Raji (cell line): Measurements from ENCODE around the gene QSER1.
A peak's percentile ranks its signal among the peaks of the same experiment; 100 is the strongest.

Experiments
- POLR2A ChIP-seq: IDR thresholded peaks from 2 replicates; pipeline ENCODE4 v1.6.1; 2011; ENCODE audit warnings: low read depth, low read length, control low read depth; ENCODE audit not compliant: insufficient read depth

QSER1 gene

GRCh38 chr11:32892355-32893092 is at the start of gene QSER1:
Gene QSER1 (plus strand): TSS chr11:32892811. CDS start chr11:32893126, 315 bp downstream.
- peak; percentile 75 for TF ChIP-seq POLR2A

DNA sequence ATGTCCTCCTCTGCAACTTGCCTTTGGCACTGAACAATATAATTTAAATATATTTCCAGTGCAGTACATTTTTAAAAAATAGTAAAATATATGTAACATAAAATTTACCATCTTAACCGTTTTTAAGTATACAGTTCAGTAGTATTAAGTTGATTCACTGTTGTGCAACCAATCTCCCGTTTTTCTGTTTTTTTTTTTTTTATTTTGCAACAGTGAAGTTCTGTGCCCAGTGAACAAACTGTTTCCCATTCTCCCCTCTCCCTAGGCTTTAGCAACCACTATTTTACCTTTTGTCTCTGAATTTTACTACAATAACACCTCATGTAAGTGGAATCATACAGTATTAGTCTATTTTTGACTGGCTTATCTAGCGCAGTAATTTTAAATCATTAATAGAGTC is 49.1 kb upstream of the QSER1 start:
- TF ChIP-seq POLR2A = no peak

DNA sequence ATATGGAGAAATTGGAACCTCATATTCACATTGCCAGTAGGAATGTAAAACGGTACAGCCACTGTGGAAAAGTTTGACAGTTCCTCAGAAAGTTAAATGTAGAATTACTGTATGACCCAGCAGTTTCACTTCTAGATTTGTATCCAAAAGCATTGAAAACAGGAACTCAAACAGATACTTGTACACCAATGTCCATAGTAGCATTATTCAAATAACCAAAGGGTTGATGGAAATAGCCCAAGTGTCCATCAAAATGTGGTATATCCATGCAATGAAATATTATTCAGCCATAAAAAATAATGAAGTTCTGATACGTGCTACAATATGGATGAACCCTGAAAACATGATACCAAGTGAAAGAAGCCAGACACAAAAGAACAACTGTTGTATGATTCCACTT is 45.1 kb upstream of the QSER1 start:
- TF ChIP-seq POLR2A = no peak

DNA sequence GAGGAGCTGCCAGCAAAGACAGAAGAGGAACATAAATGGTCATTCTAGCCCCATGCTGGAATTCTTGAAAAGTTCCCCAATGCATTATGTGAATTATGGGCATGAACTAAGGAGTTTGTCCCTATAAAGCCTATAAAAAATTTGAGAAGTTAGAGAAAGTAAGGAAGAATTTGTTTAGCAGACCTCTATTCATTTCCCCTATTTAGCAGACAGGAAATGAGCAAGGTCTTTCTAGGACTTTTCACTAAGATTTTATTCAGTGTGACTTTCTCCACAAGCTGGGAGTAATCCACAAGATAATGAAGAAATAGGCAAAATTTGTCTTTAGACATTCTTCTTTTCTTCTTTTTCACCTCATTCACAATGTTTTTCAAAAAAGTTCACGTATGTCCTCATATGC is 42.9 kb upstream of the QSER1 start:
- no peak for TF ChIP-seq POLR2A

DNA sequence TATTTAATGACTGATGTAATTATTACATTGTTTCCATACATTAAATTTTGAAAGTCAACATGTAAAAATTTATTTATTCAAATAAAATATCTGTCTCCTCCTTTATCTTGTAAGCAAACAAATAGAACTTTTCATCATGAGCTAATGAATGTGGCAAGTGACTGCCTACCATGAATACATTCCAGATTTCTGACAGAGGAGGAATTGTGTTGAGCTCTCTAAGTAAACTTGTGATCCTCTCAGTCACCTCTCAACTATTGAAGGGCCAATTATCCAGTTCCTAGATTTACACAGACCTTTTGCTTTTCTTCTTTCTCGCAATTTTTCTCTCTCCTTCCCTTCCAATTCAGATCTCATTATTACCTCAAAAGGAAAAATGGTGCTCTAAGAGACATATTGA is 41.4 kb upstream of the QSER1 start:
- no peak for TF ChIP-seq POLR2A

- no peak for TF ChIP-seq POLR2A
Observed at GRCh38 chr11:32852207-32852606, 40.4 kb upstream of the QSER1 start.

DNA sequence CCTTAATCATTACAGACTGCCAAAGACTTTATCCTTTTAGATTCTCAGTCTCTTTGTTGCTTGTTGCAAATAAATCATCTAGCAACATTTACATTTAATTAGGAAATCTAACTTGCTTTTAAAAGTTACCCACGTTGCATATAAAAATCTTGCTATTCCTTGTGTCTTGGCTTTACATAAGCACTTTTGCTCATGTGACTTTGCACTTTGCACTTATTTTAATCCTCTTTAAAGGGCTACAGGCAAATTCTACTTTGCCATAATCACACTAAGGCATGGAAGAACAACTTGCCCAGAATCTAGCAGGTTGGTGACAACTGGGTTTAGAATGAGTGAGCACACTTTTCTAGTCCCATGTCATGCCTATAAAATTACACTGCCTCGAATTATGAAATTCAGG is 37.0 kb upstream of the QSER1 start:
- no peak for TF ChIP-seq POLR2A

GRCh38 chr11:32858731-32859130 is 33.9 kb upstream of the QSER1 start:
- TF ChIP-seq POLR2A = no peak

- no peak for TF ChIP-seq POLR2A
Observed at GRCh38 chr11:32861850-32862577, 30.6 kb upstream of the QSER1 start.

DNA sequence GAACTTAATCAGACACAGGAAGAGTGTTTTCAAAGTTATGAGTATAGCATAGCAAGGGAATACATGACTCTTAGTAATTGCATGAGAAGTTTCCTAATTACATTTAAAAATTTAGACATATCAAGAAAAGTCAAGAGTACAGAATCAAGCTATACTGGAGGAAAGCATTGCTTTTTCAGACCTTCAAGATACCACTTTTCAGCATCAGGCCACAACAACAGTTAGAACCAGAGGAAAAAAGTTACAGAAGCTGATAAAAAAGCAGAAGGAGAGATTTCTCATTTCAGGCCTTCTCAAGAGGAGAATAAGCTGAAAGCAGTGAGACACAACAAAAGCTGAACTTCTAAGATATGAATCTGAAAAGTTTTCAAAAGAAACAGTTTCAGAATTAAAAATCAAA is 28.1 kb upstream of the QSER1 start:
- TF ChIP-seq POLR2A = no peak

- TF ChIP-seq POLR2A = no peak
Observed at GRCh38 chr11:32870676-32871075, 21.9 kb upstream of the QSER1 start.

- TF ChIP-seq POLR2A = no peak
Observed at GRCh38 chr11:32874132-32874531, 18.5 kb upstream of the QSER1 start.

GRCh38 chr11:32881286-32881685 is 11.3 kb upstream of the QSER1 start:
- TF ChIP-seq POLR2A = no peak

DNA sequence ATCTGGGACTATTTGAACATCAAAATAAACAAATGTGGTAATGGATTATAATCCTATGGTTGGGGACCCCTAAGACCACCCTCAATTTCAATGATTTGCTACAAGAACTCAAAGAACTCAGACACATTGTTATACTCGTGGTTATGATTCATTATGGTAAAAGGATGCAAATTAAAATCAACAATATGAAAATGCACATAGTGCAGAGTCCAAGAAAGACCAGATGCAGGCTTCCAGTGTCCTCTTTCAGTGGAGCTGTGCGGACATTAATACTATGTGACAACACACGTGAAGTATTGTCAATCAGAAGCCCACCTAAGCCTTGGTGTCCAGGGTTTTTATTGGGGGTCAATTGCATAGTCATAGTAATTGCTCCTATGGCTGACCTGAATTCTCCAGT is 9.2 kb upstream of the QSER1 start:
- TF ChIP-seq POLR2A = no peak

GRCh38 chr11:32884023-32884422 is 8.6 kb upstream of the QSER1 start:
- no peak for TF ChIP-seq POLR2A

DNA sequence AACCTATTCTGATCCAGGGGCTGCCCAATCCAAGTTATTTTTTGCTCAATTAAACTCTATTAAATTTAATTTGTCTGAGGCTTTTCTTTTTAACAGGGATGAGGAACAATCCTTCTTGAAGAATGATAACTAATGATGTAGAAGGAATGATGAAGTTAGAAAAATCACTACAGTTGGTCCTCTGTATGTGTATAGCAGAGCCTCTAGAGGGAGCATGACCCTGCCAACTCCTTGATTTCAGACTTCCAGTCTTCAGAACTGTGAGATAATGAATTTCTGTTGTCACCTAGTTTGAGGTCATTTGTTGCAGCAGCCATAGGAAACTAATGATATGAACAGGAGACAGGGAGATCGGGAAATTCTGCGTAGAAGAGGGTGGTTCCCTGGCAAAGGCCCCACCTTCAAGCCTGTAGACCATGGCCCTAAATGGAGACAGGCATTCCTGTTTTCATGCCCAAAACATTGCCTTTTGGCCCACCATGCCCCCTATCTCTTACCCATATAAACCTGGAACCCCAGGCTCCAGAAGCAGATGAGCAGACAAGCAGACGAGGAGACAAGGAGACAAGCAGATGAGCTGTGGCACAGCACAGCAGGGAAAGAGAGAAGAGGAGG is 7.7 kb upstream of the QSER1 start:
- no peak for TF ChIP-seq POLR2A

DNA sequence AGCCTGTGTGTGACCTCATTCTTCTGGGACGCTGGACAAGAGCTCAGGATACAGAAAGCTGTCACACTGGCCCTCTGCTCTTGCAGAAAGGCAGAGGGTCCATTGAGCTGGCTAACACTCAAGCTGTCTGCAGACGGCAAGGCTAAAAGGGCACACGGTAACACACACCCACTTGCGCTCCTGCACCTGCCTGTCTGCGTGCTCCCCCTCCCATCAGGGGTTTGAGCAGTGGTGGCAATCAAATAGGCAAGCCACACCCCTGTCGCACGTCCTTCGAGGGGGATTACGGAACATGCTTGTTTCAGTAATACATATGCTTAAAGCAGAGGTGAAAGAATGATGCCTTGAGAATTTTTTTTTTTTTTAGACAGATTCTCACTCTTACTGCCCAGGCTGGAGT is 7.1 kb upstream of the QSER1 start:
- no peak for TF ChIP-seq POLR2A

GRCh38 chr11:32886180-32886579 is 6.4 kb upstream of the QSER1 start:
- TF ChIP-seq POLR2A = no peak
